Lung (tissue), 12 donors: ENCODE measurements around the gene CSNK1G2. TPM values are rescaled to one million over a fixed set of nuclear protein-coding genes. Genes with fewer than 3 reads are reported as not detected.

Source experiments
- ATAC-seq: fragments of 200-7000 bp; cut with Tn5 transposase; one replicate; pipeline ENCODE4 v1.9.1; 2020; ENCODE audit warnings: moderate number of reproducible peaks; ENCODE audit not compliant: insufficient read depth, low FRiP score
- DNase-seq, 3 donors: peaks; one replicate each; pipeline ENCODE4 v3.0.0-alpha.2; 2013 to 2017
- H3K27ac ChIP-seq, 2 donors: one replicate each; pipeline ENCODE4 v1.5.1; 2013; ENCODE audit warnings: mild to moderate bottlenecking in 2 of 2, moderate library complexity in 2 of 2, control low read depth in 1 of 2, inconsistent platforms in 1 of 2, low read depth in 1 of 2, low read length in 1 of 2
- H3K27me3 ChIP-seq, 3 donors: one replicate each; pipeline ENCODE4 v1.5.1; 2013; ENCODE audit warnings: low read length in 2 of 3; ENCODE audit not compliant: control insufficient read depth in 3 of 3, insufficient read depth in 3 of 3
- H3K36me3 ChIP-seq, 4 donors: one replicate each; pipeline ENCODE4 v1.5.1; 2013; ENCODE audit warnings: low read length in 4 of 4, mild to moderate bottlenecking in 1 of 4, moderate library complexity in 1 of 4; ENCODE audit not compliant: control insufficient read depth in 4 of 4, insufficient read depth in 4 of 4
- H3K4me1 ChIP-seq, 5 donors: one replicate each; pipeline ENCODE4 v1.5.1; 2013; ENCODE audit warnings: low read length in 5 of 5, mild to moderate bottlenecking in 2 of 5, moderate library complexity in 1 of 5; ENCODE audit not compliant: control insufficient read depth in 5 of 5, insufficient read depth in 5 of 5
- H3K4me3 ChIP-seq: one replicate; pipeline ENCODE4 v1.5.1; 2013; ENCODE audit warnings: mild to moderate bottlenecking, control low read depth, moderate library complexity
- H3K9ac ChIP-seq, 2 donors: one replicate each; pipeline ENCODE4 v1.5.1; 2013; ENCODE audit warnings: low read length in 2 of 2, control low read depth in 1 of 2; ENCODE audit not compliant: insufficient read depth in 1 of 2
- H3K9me3 ChIP-seq, 4 donors: one replicate each; pipeline ENCODE4 v1.5.1; 2013; ENCODE audit warnings: low read length in 3 of 4, mild to moderate bottlenecking in 1 of 4, moderate library complexity in 1 of 4; ENCODE audit not compliant: control insufficient read depth in 4 of 4, insufficient read depth in 3 of 4
- CTCF ChIP-seq: IDR thresholded peaks from 2 replicates; pipeline ENCODE4 v1.5.1; 2012; ENCODE audit warnings: mild to moderate bottlenecking; ENCODE audit errors: control extremely low read depth, extremely low read depth
- WGBS, 2 donors: extraction: QIAGEN DNeasy Blood & Tissue Kit; methylation state at CpG; one replicate each; pipeline ENCODE4 v1.1.7; 2013; 5-methylcytosine and 5-hydroxymethylcytosine counted together
- polyA plus RNA-seq, 2 donors: library from polyadenylated mRNA; stranded (reverse); fragments of 200-250 nt; gene quantifications; one replicate each; pipeline ENCODE4 v1.2.1, GENCODE V29; 2013
- total RNA-seq, 2 donors: library from RNA; depleted of rRNA in 1 of 2; stranded (reverse); fragments of >200 nt in 1 of 2; gene quantifications; one replicate each; pipeline ENCODE4 v1.2.1, GENCODE V29; 2014 to 2021
- donor health status: control.
- donor health status: control.
- donor health status: Bipolar disorder and iron deficiency.
- donor health status: healthy.
- donor health status: DM: yes; HTN: yes; CAD: no.

The CSNK1G2 gene
- total and polyA plus RNA-seq, 4 donors, result 50.0 to 80.2 (median 70.8) TPM

DNA sequence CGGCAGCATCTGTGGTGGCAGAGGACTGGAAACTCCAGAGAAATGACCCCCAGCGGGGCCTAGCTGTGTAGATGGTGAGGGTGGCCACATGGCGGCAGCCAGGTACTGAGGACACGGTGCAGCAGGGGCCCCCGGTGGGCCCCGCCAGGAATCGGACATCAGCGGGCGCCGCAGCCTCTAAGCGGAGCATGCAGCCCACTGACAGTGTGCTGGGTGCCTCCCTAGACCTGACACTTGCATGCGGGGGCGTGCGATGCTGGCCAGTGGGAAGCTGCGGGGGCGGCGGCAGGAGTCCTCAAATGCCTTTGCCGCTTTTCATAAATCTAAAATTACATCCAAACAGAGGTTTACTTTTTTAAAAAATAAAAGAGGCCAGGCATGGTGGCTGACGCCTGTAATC is 19.6 kb upstream of the CSNK1G2 start:
- Histone ChIP-seq H3K36me3 (peaks cover 0 to 58% (median 7%) of the 10 kb centered on the region in 4 donors), H3K9ac (no peak overlapping the region)
- 94 to 96% methylated on average over 19 of the region's 19 CpGs for WGBS, 2 donors

DNA sequence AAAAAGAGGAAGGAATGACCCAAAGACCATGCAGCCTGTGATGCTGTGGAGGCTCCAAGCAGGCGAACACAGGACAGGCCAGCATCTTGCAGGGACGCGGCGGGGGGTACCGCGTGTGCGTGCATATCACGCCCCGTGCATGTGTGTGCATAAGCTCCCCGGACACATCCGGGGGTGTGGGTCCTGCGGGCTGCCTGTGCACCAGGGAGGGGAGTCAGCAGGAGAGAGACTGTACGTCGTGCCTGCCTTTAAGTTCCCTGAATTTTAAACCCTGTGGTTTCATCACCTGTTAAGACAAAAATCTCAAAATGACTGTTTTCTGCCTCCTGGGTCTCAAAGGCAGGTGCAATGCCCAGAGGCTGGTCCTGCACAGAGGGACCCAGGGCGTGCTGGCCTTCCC is 19.1 kb upstream of the CSNK1G2 start:
- Histone ChIP-seq H3K4me1 (no peaks in the 10 kb centered on the region), H3K27me3 (no peaks in the 10 kb centered on the region), H3K9me3 (peaks cover 0 to 1% (median 0%) of the 10 kb centered on the region in 4 donors), H3K4me3 (no peak overlapping the region), H3K27ac (no peak overlapping the region), H3K36me3 (peaks cover 0 to 58% (median 6%) of the 10 kb centered on the region in 4 donors), H3K9ac (no peak overlapping the region)
- WGBS, 2 donors, result 91 to 93% methylated on average over 15 of the region's 15 CpGs
- no peak for TF ChIP-seq CTCF
- no peak for ATAC-seq
- no peak for DNase-seq

More for the DNA sequence above, 19.6 kb upstream of the CSNK1G2 start:
- H3K9me3 ChIP-seq, result peaks cover 0 to 1% (median 0%) of the 10 kb centered on the region in 4 donors
- TF ChIP-seq CTCF, result no peak
- no peaks in the 10 kb centered on the region for H3K27me3 ChIP-seq
- no peaks in the 10 kb centered on the region for H3K4me1 ChIP-seq
- DNase-seq (no peak), ATAC-seq (no peak)
- H3K27ac ChIP-seq, result no peak overlapping the region
- no peak overlapping the region for H3K4me3 ChIP-seq

DNA sequence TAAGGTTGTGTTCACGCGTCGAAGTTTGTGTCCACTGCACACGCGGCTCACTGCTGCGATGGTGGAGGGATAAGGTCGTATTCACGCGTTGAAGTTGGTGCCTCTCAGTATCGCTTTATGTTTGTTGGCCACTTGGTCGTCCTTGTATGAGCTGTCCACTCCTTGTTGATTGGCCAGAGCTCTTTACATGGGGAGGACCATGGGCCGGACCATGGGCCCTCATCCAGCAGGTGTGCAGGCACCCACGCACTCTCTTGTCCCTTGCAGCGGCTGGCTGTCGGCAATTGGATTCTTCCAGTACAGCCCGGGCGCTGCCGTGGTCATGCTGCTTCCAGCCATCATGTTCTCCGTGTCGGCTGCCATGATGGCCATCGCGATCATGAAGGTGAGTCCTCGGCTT is 18.2 kb upstream of the CSNK1G2 start:
- no peaks in the 10 kb centered on the region for H3K27me3 ChIP-seq
- no peak overlapping the region for H3K4me3 ChIP-seq
- no peak overlapping the region for H3K27ac ChIP-seq
- ATAC-seq, result no peak
- 93 to 94% methylated on average over 23 of the region's 23 CpGs for WGBS, 2 donors
- peaks cover 0 to 1% (median 0%) of the 10 kb centered on the region in 4 donors for H3K9me3 ChIP-seq
- no peaks in the 10 kb centered on the region for H3K4me1 ChIP-seq
- no peak overlapping the region for H3K9ac ChIP-seq
- peaks cover 0 to 54% (median 6%) of the 10 kb centered on the region in 4 donors for H3K36me3 ChIP-seq
- TF ChIP-seq CTCF, result no peak
- no peak for DNase-seq

DNA sequence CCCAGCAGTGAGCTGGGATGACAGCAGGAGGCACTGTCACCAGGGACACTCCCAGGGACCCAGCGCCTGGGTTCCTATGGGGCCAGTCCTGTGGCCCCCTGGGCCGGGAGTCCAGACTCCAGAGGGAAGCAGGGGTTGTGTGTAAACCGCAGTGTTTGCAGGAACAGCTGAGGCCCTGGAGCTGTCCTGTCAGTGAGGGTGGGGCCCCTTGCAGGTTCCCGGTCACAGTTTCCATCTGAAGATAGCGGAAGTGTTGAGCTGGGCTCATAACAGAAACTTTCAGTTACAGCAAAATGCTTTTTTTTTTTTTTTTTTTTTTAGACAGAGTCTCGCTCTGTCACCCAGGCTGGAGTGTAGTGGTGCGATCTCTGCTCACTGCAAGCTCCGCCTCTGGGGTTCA is 17.7 kb upstream of the CSNK1G2 start:
- Histone ChIP-seq H3K4me1 (no peaks in the 10 kb centered on the region), H3K27ac (no peak overlapping the region), H3K9ac (no peak overlapping the region), H3K4me3 (no peak overlapping the region), H3K27me3 (no peaks in the 10 kb centered on the region), H3K36me3 (peaks cover 0 to 49% (median 6%) of the 10 kb centered on the region in 4 donors), H3K9me3 (peaks cover 0 to 1% (median 0%) of the 10 kb centered on the region in 4 donors)
- DNase-seq (no peak), ATAC-seq (no peak)
- TF ChIP-seq CTCF, result no peak
- WGBS, 2 donors, result 86 to 87% methylated on average over 7 to 8 of the region's 8 CpGs
